Fibroblast of skin of abdomen (primary cell): ENCODE results near the gene TRAP1.
"Not testable (repeated sequence)": the region's sequence is repeated elsewhere in the genome, so short reads cannot be mapped to it uniquely, and the experiment has no call there.

Experiments
- DNase-seq: peaks from one replicate; pipeline ENCODE4 v3.0.0-alpha.2; 2013

The TRAP1 gene

DNA sequence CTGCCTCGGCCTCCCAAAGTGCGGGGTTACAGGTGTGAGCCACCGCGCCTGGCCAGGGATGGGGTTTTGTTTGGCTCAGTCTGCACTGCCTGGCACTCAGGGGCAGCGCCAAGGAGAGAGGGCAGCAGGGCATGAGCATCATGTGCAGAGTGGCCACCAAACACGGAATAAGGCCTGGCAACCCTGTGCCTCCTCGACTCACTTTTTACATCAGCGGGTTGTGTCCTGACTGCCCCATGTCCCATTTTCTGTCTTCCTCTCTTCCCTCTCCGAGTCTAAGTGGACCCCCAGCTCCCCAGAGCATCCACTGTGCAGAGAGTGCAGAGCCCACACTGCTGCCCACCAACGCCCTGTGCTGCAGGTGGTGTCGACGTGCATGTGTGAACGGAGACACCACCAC is 18.2 kb upstream of the TRAP1 start:
- DNase-seq = no peak

- DNase-seq = no peak
Observed at GRCh38 chr16:3734758-3735221, 17.5 kb upstream of the TRAP1 start.

GRCh38 chr16:3734084-3734757 is 16.9 kb upstream of the TRAP1 start:
- DNase-seq = no peak

DNA sequence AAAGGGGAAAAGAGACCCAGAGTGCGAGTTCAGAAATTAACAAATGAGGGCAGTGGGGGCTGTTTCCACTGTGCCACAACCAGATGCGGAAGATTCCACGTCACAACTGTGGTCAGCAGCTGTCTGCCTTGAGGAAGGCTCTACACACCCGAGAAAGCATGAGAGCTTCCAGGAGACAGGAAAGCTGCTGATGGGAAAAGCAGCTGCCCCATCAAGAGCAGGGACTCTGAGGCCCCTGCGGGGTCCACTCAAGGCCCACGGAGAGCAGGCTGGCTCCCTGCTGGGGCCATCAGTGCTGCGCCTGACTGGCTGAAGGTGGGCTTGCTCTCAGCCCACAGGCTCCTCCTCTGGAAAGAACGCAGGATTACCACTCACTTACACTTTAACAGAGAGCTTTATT is 14.8 kb upstream of the TRAP1 start:
- no peak for DNase-seq

DNA sequence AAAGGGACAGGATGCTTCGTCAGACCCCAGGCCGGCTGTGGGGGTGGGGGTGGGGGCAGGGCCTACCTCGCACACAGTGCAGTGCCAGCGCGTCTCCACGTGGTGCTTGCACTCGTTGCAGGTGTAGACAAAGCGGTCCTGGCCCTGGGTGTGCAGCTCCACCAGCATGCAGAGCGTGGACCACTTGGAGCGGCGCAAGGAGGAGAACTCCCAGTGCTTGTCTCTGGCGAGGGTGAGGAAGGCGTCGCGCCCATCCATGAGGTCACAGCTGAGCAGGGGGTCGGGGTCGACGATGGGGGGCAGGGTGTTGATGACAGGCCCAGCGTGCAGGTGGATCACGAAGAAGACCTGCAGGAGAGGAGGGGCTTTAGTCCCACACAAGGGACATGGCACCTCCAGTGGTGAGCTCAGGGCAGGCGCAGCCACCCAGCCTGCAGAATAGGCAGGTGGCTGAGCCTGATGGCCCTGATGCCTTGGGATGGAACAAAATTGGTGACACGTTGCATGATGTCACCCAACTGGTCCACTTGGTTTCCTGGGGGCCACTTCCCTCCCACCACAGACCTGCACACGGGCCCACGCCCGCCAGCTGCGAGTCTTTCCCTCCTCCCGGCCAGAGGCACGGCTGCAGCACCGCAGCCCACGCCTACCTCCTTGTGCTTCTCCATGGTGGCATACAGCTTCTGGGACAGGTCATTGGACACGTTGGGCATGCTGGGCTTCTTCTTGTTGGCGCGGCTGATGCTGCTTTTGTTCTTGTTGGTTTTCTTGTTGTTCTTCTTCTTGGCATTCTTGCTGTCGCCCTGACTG is 14.0 kb upstream of the TRAP1 start:
- DNase-seq = no peak

DNA sequence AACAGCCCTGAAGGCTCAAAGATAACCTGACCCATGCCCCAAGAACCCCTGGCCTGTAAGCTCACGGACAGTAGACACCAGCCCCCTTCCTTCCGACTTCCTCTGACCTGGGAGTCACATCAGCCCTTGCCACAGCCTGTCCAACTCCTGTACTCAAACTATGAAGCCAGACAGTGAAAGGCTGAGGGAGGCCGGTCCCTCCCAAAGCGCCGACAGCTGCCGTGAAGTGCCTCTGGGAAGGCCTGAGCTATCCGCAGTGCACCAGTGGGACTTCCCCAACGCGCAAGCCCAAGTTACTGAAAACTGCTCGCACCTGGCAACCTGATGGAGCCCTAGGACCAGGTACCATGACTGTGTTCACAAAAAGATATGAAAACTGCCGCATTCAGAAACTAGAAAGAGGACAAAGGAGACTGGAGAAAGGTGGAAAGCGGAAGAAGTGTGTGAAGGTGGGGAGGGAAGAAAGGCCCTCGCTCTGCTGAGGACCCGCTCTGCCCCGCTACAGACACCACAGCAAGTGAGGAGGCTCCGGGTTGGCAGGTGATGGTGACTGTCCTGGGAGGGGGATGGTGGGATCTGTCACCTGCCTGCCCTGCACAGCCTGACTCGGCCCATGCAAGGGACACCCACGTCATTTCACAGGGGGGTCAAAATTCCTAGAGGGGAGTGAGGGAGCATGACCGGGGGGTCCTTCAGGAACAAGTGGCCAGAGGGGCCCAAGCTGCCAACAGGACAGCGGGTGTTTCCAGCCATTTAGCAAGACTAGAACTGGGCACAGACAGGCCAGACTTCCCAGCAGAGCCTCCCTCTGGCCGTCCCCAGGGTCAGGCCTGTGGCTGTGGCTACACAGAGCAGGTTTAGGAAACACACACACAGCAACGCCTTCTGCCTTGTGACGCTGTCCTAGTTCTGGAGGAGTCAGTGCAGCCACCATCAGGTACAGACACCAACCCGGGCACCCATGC is 13.1 kb upstream of the TRAP1 start:
- DNase-seq = no peak

- DNase-seq = no peak
Observed at GRCh38 chr16:3729161-3730112, 12.1 kb upstream of the TRAP1 start.

DNA sequence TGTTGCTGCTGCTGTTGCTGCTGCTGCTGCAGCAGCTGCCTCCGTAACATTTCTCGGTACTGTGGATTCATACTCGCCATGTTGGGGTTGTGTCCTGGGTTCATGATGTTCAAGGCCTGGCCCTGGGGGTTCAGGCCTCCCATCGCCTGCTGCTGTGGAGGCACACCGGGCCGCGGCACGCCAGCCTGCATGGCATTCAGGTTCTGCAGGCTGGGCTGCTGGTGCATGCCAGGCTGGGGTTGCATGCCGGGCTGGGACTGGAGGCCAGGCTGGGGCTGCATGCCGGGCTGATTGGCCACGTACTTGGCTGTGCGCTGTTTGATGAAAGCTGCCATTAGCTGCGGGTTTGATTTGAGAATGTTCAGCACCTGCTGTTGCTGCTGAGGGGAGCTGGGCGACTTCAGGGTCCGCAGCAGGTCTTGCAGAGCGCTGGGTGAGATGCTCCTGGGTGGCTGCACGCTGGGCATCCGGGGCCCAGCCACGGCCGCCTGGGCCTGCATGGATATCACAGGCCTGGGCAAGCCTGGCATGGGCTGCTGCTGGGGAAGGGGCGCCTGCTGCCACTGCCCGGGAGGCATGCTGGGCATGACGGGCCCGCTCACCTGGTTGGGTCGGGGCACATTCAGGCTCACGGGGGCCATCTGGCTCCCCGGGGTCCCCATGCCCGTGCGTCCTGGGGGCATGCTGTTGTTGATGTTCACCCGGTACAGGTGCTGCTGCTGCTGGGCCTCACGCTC is 11.3 kb upstream of the TRAP1 start:
- no peak for DNase-seq

DNA sequence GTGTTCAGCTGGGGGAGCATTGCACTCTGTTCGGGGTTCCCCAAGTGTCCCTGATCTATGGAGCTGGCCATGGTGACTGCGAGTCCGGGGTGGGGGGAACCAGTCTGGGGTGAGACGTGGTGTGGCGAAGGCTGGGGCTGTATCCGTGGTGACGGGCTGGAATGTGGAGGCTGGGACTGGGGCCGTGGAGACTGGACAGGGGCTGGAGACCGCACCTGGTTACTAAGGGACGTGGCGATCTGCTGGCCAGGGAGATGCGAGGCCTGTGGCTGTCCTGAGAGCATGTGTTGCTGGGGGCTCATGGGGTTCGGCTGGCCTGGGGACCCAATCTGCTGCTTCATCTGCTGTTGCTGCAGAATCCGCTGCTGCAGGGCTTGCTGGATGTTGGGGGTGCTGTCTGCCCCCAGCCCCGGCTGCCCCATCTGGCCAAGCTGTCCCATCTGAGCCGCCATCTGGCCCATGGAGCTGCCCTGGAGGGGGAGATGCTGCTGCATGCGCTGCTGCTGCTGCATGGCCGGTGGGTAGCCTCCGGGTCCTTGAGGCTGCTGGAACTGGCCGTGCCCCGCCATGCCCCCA is 10.6 kb upstream of the TRAP1 start:
- no peak for DNase-seq

- no peak for DNase-seq
Observed at GRCh38 chr16:3726021-3726687, 8.8 kb upstream of the TRAP1 start.

GRCh38 chr16:3725276-3725675 is 8.0 kb upstream of the TRAP1 start:
- no peak for DNase-seq

- DNase-seq = no peak
Observed at GRCh38 chr16:3722508-3722907, 5.2 kb upstream of the TRAP1 start.

GRCh38 chr16:3720418-3720817 is 3.1 kb upstream of the TRAP1 start:
- DNase-seq = no peak

DNA sequence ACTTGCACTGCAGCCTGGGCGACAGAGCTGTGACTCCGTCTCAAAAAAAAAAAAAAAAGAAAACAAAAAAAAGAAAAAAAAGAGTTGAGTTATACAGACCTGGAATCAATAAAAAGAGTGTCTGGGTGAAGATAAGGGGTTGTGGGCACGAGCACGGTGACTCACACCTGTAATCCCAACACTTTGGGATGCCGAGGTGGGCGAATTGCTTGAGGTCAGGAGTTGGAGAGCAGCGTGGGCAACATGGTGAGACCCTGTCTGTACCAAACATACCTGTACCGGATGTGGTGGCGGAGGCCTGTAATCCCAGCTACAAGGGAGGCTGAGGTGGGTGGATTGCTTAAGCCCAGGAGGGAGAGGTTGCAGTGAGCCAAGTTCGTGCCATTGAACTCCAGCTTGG is 1.3 kb upstream of the TRAP1 start:
- no peak for DNase-seq

DNA sequence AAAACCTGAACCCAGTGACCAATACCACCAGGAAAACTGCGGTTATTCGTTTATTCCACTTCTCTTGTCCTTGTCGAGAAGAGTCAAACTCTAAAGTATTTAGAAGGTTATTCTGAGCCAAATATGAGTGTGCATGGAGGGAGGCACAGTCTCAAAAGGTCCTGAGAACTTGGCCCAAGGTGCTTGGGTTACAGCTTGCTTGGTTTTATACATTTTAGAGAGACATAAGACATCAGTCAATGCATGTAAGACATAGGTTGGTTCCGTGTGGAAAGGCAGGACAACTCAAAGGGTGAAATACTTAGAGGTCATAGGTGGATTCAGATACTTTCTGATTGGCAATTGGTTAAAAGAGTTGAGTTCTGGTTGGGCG is 681 bp upstream of the TRAP1 start:
- no peak for DNase-seq

GRCh38 chr16:3716831-3717234 is 491 bp downstream of the TRAP1 start:
- no peak for DNase-seq

DNA sequence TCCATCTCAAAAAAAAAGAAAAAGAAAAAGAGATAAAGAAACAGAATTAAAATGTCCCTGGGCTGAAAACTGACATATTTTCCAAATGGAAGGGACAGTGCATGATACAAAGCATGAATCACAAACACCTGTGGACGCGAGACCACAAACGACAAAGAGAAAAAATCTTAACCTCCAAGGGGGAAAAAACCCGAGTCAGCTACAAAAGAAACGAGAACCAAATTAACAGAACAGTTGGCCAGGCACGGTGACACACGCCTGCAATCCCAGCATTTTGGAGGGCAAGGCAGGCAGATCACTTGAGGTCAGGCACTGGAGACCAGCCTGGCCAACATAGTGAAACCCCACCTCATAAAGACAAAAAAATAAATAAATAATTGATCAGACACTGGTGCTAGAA is 1.9 kb downstream of the TRAP1 start:
- DNase-seq = no peak

DNA sequence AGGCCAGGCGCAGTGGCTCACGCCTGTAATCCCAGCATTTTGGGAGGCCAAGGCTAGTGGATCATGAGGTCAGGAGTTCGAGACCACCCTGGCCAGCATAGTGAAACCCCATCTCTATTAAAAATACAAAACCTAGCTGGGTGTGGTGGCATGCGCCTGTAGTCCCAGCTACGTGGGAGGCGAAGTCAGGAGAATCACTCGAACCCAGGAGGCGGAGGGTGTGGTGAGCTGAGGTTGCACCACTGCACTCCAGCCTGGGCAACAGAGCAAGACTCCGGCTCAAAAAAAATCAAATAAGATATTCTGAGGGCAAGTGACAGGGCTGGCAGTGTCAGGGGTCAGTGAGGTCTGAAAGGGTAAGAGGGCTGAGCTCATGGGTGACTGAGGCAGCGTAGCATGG is 2.9 kb downstream of the TRAP1 start:
- not testable (repeated sequence) for DNase-seq

DNA sequence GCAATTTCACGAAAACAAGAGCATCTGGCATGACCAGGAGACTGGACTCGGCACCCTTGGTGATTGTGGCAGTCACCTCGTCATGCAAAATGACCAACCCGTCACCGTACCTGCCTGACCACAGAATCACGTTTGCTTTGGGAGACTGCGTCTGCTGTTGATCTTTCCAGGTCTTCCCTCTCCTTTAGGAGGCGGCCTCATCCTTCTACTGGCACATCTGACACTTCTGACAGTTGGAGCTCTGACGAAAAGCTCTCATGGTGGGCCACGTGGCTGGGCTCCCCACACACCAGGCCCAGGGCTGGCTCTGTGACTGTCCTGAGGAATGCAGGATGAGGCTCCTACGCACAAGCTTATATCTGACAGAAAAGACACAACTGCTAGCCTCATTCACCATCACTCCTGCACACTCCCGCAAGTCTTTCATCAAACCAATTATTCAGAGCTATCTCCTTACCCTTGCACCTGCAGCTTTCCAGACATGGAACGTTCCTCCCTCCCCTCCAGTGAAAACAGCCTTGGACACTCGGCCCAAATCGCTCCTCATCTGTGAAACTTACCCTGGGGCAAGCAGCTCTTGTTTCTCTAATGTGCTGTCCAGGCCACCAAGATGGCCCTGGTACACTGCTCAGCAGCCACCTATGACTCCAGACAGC is 3.6 kb downstream of the TRAP1 start:
- no peak for DNase-seq
